Iris pigment epithelial cell (primary cell): ENCODE data around the gene IMPDH1.
"Not testable (repeated sequence)": the region's sequence is repeated elsewhere in the genome, so short reads cannot be mapped to it uniquely, and the experiment has no call there.

Experiments
- DNase-seq: peaks from one replicate; pipeline ENCODE4 v3.0.0-alpha.2; 2011; ENCODE audit warnings: low read depth

Gene IMPDH1

DNA sequence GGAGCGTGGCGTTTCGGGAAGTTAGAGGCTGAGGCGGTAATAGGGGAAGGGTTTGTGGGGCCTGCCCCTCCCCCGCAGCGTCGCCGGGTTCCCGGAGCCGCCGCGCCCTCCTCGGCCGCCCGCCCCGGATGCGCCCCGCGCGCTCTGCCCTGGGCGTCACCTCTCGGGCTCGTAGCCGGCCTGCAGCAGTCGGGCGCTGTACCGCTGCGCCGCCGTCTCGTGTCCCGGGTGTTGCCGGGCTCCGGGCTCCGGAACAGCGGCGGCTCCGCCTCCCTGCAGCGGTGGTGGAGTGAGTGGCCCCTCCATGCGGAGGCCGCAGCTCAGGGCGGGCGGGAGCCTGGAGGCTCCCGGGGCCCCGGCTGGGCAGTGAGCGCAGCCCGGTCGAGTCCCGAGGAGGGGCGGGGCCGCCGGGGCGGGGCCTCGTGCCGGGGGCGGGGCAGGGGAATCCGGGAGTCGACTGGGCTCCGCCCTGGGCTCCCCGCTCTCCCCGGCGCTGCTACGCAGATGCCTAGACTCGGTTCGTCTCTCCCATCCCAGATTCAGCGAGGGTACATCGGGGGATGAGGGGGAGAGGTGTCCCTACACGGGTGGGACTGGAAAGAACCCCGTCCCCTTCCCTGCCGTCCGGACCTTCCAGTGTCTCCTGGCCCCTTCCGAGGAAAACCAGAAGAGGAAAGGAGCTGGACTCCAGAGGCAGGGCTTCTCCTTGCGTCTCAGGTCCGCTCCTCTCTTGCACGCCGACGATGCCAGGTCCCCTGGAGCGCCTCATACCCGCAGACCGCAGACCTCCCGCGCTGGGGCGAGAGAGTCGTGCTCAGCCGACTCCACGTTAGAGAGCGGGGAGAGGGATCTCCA is at the start of gene IMPDH1:
Gene IMPDH1, minus strand, starts transcription at position 387 of the 855 bp plus-strand sequence. Its CDS starts 81 bp downstream, at position 306.
- DNase-seq, result peak; percentile 94

DNA sequence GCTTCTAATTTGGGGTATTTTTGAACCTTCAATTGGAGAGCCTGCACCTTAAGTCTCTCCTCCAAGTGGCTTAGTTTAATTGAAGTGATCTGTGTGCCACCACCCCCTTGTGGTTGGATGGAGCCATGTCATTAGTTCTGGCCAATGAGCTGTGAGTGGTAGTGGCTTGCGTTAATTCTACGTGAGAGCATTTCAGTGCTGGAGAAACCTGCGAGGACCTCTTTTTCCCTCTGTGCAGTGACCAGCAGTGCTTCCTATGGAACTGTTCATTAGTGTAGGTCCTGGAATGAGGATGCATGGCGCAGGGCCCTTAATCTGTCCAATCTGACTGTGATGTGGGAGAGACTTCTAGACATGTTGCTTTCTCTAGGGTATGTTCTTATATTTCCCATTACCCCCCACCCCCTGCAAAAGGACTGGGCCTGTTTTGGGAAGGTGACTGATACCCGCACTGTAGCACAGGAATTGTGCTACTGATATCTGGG is 49.7 kb upstream of the IMPDH1 start:
- DNase-seq, result peak; percentile 80

DNA sequence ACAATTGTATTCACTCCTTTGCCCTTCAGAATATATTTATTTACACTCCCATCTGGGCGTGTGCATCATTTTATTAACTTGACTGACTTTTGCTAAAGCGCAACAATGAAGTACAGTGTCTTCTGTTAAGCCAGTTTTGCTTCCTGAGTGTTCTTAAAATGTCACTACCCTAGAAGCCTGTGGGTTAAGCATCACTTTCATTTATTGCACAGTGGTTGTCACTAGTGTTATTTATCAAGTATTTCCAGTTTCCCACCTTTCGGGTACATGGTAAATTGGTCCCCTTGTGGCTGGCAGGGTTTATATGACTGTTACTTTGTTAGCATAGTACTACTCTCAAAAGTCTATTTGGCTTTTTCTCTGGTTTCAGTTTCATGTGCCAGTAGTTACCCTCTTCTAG is 49.2 kb upstream of the IMPDH1 start:
- DNase-seq, result no peak

DNA sequence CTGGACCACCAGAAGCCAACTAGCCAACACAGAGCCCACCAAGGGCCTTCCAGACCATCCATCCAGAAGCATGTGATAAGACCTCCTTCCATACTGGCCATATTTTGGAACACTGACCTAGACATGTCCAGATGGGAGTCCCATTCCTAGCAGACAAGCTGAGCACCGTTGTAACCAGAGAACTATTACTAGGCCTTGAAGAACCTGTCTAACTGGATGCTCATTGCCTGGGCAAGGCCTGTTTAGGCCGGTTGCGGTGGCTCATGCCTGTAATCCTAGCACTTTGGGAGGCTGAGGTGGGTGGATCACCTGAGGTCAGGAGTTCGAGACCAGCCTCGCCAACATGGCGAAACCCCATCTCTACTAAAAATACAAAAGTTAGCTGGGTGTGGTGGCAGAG is 47.6 kb upstream of the IMPDH1 start:
- not testable (repeated sequence) for DNase-seq

DNA sequence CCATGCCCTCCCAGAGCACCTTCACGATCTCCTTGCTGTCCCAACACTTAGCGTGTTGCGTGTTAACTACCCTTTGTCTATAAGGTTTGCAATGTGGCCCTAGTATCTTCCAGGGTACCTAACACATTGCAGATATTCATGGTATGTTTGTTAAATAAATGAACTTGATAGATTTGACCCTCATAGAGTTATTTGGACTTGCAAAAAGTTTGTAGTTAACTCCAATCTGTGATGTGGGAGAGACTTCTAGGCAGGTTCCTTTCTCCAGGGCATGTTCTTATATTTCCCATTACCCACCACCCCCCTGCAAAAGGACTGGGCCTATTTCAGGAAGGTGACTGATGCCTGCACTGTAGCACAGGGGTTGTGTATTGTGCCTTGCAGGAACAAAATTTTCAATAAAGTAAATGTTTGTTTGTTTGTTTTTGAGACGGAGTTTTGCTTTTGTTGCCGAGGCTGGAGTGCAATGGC is 46.5 kb upstream of the IMPDH1 start:
- peak; percentile 6 for DNase-seq

DNA sequence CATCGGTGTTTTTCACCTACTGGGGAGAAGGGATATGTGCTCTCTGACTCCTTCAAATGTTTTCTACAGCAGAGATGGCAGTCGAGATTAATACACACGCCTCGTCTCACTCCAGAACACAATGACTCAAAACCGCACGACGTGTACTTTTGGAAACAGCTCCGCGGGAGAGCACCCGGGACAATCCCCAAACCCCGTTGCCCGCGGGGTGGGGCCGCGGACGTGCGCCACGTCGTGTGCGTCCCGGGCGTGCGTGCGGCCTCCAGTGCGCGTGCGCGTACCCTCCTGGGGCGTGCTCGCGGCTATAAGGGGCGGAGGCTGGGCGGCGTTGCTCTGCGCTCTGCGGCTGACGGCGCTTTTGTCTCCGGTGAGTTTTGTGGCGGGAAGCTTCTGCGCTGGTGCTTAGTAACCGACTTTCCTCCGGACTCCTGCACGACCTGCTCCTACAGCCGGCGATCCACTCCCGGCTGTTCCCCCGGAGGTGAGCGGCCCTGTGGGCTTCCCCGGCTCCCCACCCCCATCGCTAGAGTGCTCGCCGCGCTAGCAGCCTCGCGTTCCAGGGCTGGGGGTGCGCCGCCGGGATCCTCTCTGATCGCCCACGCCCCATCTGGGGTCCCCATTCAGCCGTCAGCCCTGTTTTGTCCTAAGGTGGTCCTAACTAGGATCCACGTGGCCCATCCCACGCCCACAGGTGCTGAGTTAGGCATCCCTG is 45.9 kb upstream of the IMPDH1 start, which contains the start of gene HILPDA:
Gene HILPDA, plus strand, starts transcription at position 336 of the 712 bp plus-strand sequence. CDS start 1,391 bp downstream, outside the sequence.
- peak; percentile 96 for DNase-seq

DNA sequence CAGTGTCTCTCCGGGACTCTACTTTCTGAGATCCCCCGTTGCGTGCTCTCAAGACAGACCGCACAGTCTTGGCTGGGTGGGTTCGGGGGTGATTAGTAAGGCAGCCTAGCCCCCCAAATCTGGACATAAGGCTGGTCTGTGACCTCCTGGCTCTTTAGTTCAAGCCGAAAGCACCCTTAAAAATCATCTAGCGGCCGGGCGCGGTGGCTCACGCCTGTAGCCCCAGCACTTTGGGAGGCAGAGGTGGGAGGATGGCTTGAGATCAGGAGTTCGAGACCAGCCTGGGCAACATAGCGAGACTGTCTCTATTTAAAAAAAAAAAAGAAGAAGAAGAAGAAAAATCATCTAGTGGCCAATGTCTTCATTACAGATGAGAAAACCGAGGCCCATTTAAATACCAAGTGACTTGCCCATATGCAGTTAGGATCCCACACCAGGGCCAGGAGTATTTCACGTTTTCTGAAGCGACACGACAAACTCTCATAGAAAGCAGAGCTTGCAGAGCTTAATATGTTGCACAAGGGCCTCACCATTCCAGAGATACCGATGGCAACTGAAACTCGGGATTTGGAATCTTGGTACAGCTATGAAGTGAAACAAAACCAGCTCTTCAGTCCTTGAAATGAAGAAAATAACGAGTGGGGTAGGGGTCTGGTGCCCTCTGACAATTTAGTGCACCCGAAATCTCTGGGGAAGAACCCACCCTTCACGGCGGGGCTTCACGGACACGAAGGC is 45.2 kb upstream of the IMPDH1 start:
- peak; percentile 64 for DNase-seq

DNA sequence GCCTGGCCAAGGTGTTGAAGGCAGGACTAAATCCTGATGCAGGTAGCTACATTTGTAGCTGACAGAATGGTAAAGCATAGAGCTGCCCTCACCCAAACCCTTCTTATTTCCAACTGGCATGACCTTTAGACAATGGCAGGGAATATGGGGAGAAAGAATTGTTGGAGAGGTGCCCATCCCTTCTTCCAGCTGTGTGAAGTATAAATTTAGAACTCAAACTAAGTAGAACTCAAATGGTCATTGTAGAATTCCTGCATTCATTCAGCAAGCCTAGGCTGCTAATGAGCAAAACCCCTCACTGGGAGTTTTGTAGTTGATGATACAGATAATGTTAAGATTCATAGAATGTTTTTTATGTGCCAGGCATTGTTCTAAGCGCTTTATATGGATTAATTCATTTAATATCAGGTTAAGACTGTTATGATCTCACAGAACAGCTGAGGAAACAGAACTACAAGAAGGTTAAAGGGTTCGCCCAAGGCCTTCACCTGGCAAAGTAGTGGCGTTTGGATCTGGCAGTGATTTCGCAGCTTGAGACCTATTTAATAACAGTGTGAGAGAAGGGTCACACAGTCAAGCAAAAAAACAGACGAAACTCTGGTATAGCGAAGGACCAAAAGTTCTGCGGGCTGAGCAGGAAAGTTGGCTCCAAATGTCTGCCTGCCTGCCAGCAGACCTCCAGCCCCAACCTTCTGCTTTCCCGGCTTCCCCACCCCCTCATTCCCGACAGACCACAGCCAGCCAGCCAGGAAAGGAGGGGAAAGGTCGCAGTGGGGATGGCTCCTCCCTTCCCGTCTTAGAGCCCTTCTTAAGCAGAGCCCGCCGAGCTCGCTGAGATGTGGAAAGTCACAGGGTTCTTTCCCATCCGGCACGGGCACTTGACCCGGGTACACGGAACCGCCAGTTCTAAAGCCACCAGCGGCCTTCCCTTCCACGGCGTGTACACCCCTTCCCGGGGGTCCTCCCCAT is 44.3 kb upstream of the IMPDH1 start:
- DNase-seq, result peak; percentile 84

DNA sequence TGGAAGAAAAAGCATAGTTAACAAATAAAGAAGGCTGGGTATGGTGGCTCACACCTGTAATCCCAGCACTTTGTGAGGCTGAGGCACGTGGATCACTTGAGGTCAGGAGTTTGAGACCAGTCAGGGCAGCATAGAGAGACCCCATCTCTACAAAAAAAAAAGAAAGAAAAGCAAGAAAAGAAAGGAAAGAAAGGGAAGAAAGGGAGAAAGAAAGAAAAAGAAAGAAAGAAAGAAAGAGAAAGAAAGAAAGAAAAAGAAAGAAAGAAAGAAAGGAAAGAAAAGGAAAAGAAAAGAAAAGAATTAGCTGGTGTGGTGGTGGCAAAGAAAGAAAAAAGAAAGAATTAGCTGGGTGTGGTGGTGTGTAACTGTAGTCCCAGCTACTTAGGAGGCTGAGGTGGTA is 42.8 kb upstream of the IMPDH1 start:
- no peak for DNase-seq

DNA sequence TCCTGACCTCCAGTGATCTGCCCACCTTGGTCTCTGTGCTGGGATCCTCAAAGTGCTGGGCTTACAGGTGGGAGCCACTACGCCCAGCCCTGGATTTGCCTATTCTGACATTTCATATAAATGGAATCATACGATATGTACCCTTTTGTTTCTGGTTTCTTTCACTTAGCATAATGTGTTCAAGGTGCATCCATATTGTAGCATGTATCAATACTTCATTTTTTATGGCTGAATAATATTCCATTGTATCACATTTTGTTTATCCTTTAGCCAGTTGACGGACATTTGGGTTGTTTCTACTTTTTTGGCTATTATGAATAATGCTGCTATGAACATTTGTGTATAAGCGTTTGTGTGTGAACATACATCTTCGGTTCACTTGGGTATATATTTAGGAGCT is 41.1 kb upstream of the IMPDH1 start:
- DNase-seq, result no peak

DNA sequence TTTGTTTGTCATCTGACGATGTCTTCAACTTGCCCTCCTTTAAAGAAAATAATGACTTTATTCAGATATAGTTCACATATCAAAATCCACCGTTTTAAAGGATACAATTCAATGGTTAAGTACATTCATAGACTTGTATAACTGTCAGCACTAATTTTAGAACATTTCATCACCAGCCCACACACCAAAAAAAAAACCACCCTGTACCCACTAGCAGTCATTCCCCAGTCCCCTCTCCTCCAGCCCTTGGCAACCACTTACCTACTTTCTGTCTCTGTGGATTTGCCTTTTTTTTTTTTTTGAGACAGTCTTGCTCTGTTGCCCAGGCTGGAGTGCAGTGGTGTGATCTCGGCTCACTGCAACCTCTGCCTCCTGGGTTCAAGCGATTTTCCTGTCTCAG is 40.6 kb upstream of the IMPDH1 start:
- no peak for DNase-seq

DNA sequence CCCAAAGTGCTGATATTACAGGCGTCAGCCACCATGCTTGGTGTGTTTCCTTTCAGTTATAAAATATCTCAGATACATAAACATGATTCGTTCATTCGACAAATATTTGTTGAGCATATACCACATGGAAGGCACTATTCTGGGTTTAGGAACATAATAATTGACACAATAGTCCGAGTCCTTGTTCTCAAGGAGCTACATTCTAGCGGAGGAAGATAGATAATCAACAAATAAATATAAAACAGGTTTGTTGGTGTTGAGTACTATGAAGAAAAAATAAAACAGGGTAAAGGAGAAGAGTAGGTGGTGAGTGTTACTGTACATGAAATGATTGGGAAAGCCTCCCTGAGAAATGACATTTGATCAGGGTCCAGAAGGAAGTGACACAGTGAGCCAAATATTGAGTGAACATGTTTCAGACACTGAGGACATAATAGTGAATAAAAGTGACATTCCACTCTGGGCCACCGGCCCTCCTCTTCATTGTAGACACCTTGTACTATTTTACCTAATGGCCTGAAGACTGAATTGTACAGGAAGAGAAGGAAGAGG is 39.0 kb upstream of the IMPDH1 start:
- no peak for DNase-seq

DNA sequence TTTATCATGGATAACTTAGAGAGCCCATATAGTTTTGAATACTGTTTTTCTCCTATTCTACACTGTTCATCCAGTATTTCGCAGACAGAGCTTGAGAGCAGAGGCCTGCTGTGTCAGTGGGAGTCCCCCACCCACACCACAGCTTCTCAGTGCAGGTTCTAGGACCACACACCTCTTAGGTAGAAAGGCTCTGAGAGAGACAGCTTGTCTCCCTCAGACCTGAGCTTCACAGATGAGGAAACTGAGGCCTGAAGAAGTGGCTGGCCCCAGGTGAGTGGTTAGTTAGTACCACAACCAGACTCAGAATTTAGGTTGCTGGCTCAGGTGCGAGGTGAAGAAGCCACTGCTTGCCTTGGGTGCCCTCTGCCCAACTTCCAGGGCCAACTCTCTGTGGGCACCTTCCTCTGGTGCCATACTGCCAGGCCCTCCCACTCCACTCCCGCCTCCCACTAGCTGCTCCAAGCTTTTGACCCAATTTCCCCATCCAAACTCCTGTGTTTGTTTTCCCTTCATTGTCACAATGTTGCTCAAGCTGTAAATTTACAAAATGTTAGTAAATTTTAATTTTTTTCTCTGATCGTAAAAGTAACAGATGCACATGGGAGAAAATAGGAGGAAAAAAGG is 38.3 kb upstream of the IMPDH1 start:
- DNase-seq, result no peak

DNA sequence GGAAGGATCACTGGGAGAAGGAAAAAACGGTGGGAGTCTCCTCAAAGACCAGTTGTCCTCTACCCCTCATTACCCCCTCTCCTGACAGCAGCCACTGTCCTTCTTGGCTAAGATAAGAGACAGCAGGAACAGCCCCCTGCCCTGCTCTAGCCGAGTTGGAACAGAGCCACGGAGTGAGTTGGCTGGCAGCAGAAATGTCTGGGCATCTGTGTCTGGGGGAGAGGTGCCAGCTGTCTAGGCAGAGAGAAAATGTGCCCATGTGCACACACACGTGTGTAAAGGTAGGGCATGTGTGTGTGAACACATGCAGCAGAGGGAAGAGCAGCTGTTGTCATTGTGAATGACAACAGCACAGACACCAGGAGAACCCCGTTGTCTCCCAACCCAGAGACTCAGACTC is 36.5 kb upstream of the IMPDH1 start:
- no peak for DNase-seq

DNA sequence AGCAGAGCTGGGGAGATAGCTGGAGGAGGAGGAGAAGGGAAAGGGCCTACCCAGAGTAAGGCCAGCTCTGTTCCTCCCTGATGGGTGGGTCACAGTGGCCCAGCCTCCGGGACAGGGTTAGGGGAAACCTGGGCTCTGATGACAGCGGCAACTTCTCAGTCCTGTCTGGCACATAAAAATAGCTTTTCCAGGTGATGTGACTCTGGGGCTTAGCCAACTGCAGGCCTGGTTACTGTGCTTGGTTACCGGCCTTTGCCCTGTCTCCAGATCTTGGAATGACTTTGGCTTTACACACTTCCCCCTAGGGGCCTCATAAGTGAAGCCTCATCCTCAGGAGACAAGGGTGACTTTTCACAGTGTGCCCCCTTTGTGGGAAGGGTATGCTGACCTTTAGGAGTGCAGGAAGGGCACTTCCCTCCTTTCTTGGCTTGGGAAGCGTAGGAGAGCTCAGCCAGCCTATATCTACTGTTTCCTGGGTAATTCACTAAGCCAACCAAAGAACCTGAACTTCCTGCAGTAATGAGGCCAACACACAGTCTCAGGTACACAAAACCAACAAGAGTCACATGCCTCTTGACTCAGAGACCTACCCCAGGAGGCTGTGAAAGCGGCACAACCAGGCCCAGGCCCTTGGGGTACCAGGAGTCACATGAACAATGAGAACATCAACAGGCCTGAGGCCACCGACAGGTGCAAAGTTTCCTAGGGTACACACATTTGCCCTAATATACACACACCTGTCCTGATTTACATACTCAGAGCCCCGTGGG is 34.2 kb upstream of the IMPDH1 start:
- no peak for DNase-seq

DNA sequence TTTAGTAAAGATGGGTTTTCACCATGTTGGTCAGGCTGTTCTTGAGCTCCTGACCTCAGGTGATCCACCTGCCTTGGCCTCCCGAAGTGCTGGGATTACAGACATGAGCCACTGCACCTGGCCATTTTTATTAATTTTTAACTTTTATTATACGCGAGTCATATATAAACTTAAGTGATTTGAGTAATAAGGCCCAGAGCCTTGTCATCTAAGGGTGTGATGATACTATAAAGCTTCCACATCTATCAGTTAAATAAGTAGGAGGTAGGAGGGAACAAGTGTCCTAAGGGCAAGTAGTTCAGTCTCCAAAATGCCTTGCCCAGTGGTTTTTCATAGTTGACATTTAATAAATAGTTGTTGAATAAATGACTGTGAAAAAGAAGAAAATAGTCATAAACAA is 32.6 kb upstream of the IMPDH1 start:
- DNase-seq, result no peak

DNA sequence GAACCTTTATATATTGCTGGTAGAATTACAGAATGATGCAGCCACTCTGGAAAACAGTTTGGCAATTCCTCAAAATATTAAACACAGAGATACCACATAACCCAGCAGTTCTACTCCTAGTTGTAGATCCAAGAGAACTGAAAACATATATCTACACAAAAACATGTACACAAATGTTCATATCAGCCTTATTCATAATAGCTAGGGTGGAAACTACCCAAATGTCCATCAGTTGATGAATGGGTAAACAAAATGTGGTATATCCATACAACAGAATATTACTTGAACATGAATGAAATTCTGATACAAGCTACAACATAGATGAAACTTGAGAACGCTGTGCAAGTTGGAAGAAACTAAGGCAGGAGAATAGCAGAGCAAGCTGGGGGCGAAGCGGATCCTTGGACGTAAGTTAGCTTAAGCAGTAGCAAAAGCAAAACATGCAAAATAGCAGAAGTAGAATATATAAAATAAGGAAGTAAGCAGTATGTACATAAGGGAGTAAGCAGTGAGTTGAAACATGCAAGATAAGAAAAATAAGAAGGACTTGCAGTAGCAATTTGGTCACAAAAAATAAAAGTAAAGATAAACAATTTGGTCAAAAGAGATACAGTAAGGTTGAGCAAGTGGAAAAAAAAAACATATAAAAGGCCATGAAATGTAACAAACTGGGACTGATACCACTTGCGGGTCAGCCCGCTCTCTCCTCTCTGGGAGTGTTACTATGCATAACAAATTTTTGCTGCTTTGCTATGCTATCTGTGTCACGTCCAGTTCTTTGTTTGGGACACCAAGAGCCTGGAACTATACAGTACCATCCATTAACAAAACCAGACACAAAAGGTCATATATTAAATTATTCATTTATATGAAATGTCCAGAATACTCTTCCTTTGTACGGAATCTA is 27.9 kb upstream of the IMPDH1 start:
- no peak for DNase-seq

DNA sequence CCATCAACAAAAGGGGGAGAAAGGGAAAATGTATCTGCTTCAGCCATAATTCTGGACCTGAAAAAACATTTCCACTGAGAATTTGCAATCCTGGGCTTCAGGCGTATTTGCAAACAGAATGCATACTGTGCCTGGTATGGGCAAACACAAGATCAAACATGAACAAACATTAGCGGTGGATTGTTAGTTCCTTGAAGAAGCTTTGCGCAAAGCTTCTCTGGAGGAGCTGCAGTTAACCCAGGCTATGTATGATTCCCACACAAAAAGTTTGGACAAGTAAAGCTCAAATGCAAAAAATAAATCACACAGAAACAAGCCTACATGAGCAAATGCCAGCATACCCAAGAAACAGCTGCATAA is 25.5 kb upstream of the IMPDH1 start:
- DNase-seq, result no peak
